Transverse colon (tissue), 4 donors: ENCODE results near the gene LCN2.

Experiments used
- EP300 ChIP-seq: sonication (generic); formaldehyde crosslinking; IDR thresholded peaks from one replicate; pipeline ENCODE4 v1.6.1; 2017; ENCODE audit warnings: antibody characterized with exemption, low read depth
- POLR2A ChIP-seq: fragments of 450-650 bp; IDR thresholded peaks from one replicate; pipeline ENCODE4 v1.6.1; 2016; ENCODE audit warnings: antibody characterized with exemption, mild to moderate bottlenecking, moderate library complexity
- POLR2AphosphoS5 ChIP-seq, 3 donors: sonication (generic); formaldehyde crosslinking; IDR thresholded peaks; one replicate each; pipeline ENCODE4 v1.6.1; 2016; ENCODE audit warnings: antibody characterized with exemption in 3 of 3
- TF ChIP-seq, protein P1 (sequence below), 5 experiments: fragments of 200-600 bp in 3 of 5; fragments of 450-650 bp in 2 of 5; sonication (generic) in 3 of 5; IDR thresholded peaks; 1 replicate in 2 of 5; 2 replicates in 3 of 5; pipeline ENCODE4 v1.5.1; 2016 to 2017; ENCODE audit warnings: antibody characterized with exemption in 5 of 5, inconsistent platforms in 3 of 5, mild to moderate bottlenecking in 2 of 5, moderate library complexity in 1 of 5

DNA sequence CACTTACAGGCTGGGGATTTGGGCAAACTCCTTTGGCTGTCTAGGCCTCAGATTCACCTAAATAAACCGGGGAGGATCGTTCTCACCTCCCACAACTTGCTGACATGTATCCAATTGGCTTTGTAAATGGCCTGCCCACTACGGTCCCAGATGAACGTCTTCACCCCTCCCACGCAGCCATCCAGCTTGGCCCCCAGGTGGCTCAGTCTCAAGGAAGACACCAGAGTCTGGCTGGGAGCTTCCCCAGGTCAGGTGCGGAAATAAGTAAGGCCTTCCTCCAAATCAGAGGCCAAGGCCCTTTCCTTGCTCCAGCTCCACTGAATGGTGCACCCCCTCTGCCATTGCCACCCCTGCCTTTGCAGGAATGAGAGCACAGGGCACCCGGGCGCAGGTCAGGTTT, 30.7 kb downstream of the LCN2 start:
- TF ChIP-seq, protein P1, sequence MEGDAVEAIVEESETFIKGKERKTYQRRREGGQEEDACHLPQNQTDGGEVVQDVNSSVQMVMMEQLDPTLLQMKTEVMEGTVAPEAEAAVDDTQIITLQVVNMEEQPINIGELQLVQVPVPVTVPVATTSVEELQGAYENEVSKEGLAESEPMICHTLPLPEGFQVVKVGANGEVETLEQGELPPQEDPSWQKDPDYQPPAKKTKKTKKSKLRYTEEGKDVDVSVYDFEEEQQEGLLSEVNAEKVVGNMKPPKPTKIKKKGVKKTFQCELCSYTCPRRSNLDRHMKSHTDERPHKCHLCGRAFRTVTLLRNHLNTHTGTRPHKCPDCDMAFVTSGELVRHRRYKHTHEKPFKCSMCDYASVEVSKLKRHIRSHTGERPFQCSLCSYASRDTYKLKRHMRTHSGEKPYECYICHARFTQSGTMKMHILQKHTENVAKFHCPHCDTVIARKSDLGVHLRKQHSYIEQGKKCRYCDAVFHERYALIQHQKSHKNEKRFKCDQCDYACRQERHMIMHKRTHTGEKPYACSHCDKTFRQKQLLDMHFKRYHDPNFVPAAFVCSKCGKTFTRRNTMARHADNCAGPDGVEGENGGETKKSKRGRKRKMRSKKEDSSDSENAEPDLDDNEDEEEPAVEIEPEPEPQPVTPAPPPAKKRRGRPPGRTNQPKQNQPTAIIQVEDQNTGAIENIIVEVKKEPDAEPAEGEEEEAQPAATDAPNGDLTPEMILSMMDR (IDR thresholded peaks at IDR 0.05): no peak
- no peak for TF ChIP-seq POLR2AphosphoS5 (IDR thresholded peaks at IDR 0.05)
- TF ChIP-seq POLR2A: no peak
- no peak for TF ChIP-seq EP300
